ENCODE data around the gene TRAF3IP1.

- TF ChIP-seq CTCF (conservative IDR thresholded peaks at IDR 0.05; ENCODE audit: low read depth, low read length) (no peak), EZH2 (IDR thresholded peaks at IDR 0.05; ENCODE audit: low read length, unreplicated experiment) (no peak), EZH2phosphoT487 (IDR thresholded peaks at IDR 0.05; ENCODE audit: borderline replicate concordance, low read length) (no peak)
Measured at GRCh38 chr2:238361877-238362276, 41.6 kb downstream of the TRAF3IP1 start.
